Muscle of leg (tissue), 11 donors: Measurements from ENCODE around the gene PARVA. TPM values are rescaled to one million over a fixed set of nuclear protein-coding genes. Genes with fewer than 3 reads are reported as not detected.

Experiments
- DNase-seq: peaks from one replicate; pipeline ENCODE4 v3.0.0; 2013
- H3K27ac ChIP-seq: one replicate; pipeline ENCODE4 v1.5.1; 2013; ENCODE audit warnings: mild to moderate bottlenecking, low read length, control low read depth
- H3K27me3 ChIP-seq: one replicate; pipeline ENCODE4 v1.6.1; 2013; ENCODE audit warnings: low read length; ENCODE audit not compliant: control insufficient read depth, insufficient read depth
- H3K36me3 ChIP-seq: one replicate; pipeline ENCODE4 v1.6.1; 2013; ENCODE audit warnings: low read length; ENCODE audit not compliant: control insufficient read depth, insufficient read depth
- H3K4me1 ChIP-seq: one replicate; pipeline ENCODE4 v1.6.1; 2013; ENCODE audit warnings: low read length; ENCODE audit not compliant: control insufficient read depth, insufficient read depth
- H3K4me3 ChIP-seq: one replicate; pipeline ENCODE4 v1.5.1; 2013; ENCODE audit warnings: low read length, control low read depth
- H3K9me3 ChIP-seq: replicated peaks from 2 replicates; pipeline ENCODE4 v1.6.1; 2013; ENCODE audit warnings: low read depth, low read length; ENCODE audit not compliant: control insufficient read depth
- WGBS: methylation state at CpG from one replicate; pipeline ENCODE4 v1.1.5; 2013; ENCODE audit warnings: missing lambda C conversion rate; ENCODE audit not compliant: insufficient coverage; 5-methylcytosine and 5-hydroxymethylcytosine counted together
- polyA plus RNA-seq, 8 donors: library from polyadenylated mRNA; unstranded; fragments of 120-200 nt; gene quantifications; one replicate each; pipeline versions ENCODE4 v1.2.1 to v1.2.3, GENCODE V29; 2013; ENCODE audit warnings: inconsistent platforms in 1 of 8, low replicate concordance in 1 of 8; ENCODE audit not compliant: insufficient read length in 8 of 8, insufficient read depth in 1 of 8
- total RNA-seq: library from RNA; stranded (reverse); fragments of 120-200 nt; gene quantifications from one replicate; pipeline ENCODE4 v1.2.4, GENCODE V29; 2013

The PARVA gene
- total and polyA plus RNA-seq, 9 donors: 29.9 to 72.5 (median 57.9) TPM

DNA sequence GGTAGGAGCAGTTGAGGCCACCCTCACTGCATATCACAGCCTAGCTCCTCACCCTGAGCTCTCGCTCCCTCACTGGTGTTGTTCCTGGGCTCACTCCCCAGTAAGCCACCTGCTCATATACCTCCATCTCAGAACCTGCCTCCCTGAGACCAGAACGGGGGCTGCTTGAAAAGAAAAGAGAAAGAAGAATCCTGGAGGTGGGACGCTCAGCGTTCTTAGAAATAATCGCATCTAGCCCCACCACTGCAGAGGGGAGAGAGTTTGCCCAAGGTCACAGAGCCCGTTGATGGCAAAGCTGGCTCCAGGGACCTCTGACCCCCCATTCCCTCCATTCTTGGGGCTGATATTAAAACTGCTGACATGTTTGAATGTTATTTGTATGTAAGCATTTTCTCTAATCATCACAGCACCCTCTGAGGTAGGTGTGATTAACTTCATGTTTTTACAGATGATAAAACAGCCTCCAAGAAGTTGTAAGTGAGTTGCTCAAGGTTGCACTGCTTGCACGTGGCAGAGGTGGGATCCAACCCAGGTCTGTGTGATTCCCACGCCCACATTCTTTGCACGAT is 164.3 kb downstream of the PARVA start:
- Histone ChIP-seq H3K4me1 (peaks cover 32% of the 10 kb centered on the region), H3K4me3 (no peak overlapping the region), H3K27me3 (no peaks in the 10 kb centered on the region), H3K27ac (no peak overlapping the region), H3K9me3 (no peaks in the 10 kb centered on the region), H3K36me3 (no peaks in the 10 kb centered on the region)
- 40% methylated on average over 1 of the region's 9 CpGs for WGBS
- no peak for DNase-seq

DNA sequence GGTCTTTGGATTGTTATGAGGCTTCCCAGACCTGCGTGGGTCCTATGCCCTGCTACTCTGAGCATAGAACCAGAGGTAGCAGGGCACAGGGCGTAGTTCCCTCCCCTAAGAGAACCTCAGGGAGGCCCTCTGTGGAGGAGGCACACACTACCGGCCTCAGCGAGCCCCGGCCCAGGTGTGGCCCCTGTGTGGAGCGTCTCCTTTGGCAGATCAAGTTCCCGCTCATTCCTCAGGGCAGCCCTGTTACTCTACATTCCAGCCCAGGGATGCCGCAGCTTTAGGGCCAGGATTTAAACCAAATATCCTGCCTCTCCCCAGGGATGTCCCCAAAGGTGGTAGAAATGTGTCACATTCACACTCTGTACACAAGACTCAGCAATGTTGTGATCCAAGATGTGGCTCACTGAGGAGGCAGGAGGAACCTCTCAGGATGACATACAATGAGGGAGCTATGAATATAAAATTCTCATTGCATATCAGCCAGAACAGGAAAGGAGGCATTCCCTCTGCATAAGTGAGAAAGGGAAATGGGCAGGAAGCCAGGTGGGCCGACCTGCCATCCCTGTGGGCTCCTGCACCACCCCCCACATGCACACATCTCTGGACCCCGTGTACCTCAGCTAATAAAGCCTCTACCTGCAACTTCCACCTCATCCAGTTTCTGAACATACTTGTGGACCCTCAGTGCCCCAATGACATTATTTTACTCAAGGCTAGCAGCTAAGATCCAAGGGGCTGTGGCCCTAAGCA is 165.0 kb downstream of the PARVA start:
- Histone ChIP-seq H3K27ac (no peak overlapping the region), H3K9me3 (no peaks in the 10 kb centered on the region), H3K4me1 (peaks cover 32% of the 10 kb centered on the region), H3K36me3 (no peaks in the 10 kb centered on the region), H3K27me3 (no peaks in the 10 kb centered on the region), H3K4me3 (no peak overlapping the region)
- DNase-seq: no peak
- 75% methylated on average over 3 of the region's 10 CpGs for WGBS

DNA sequence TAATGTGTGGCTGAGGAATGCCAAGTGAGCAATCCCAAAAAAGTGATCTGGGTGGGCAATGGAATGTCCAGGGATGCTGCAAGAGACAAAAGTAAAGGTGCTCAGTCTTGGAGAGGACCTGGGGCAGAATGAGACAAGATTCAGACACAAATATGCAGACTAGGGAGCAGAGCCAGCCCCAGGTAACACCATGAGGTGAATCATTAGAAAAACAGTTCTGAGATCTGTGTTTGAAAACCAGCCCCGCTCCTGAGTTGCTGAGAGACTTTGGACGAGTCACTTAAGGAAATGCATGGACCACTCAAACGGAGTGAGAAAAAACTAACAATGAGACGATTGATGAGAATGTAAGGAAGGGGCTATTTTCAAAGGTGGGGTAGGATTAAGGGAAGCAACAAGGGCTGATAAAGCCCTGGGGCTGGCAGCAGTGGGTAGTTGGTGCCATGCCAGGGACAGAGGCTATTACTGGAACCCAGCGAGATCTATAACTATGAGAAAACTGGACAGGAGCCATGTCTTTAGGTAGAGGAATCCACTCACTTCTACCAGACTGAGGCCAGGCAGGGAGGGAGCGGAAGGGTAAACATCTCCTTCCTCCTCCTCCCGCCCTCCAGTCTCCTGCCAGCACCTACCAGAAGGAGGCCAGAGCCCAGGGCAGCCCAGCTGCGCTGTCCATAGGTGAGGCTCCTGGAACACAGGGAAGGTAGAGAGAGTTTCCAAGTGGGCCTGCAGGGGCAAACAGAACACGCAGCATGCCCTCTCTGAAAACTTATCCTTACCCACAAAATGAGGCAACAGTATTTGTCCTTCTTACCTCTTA is 166.4 kb downstream of the PARVA start:
- DNase-seq: no peak
- WGBS: 90% methylated on average over 4 of the region's 9 CpGs
- H3K4me1 ChIP-seq: peaks cover 34% of the 10 kb centered on the region
- no peaks in the 10 kb centered on the region for H3K9me3 ChIP-seq
- no peak overlapping the region for H3K27ac ChIP-seq
- H3K4me3 ChIP-seq: no peak overlapping the region
- no peaks in the 10 kb centered on the region for H3K36me3 ChIP-seq
- no peaks in the 10 kb centered on the region for H3K27me3 ChIP-seq

DNA sequence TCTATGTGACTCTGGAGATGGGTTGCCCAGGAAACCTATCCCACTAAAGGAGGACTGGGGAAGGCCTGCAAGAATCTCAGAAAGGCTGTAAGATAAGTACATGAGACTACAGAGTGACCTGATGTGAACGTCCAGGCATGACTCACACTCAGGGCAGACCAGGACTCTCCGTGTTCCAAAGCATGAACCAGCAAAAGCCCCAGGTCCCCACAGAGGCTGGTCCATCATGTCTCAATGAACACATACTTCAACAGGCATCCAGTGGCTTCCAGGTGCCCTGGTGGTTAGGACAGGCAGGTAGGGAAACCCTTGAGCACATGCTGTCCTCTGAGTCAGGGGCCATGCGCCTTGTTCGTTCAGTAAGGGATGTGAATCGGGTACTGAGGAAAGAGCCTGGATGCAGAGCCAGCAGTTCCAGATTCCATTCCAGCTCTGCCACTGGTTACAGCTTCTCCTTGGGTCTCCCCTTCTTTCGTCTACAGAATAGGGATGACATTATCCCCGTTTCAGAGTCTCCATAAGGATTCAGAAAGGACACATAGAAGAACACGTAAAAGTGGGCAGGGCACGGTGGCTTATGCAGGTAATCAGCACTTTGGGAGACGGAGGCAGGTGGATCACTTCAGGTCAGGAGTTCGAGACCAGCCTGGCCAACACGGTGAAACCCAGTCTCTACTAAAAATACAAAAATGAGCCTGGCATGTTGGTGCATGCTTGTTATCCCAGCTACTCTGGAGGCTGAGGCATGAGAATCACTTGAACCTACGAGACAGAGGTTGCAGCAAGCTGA is 167.8 kb downstream of the PARVA start:
- no peak for DNase-seq
- Histone ChIP-seq H3K36me3 (no peaks in the 10 kb centered on the region), H3K4me3 (no peak overlapping the region), H3K27ac (no peak overlapping the region), H3K9me3 (no peaks in the 10 kb centered on the region), H3K27me3 (no peaks in the 10 kb centered on the region), H3K4me1 (peaks cover 27% of the 10 kb centered on the region)
- WGBS: 92% methylated on average over 8 of the region's 13 CpGs

DNA sequence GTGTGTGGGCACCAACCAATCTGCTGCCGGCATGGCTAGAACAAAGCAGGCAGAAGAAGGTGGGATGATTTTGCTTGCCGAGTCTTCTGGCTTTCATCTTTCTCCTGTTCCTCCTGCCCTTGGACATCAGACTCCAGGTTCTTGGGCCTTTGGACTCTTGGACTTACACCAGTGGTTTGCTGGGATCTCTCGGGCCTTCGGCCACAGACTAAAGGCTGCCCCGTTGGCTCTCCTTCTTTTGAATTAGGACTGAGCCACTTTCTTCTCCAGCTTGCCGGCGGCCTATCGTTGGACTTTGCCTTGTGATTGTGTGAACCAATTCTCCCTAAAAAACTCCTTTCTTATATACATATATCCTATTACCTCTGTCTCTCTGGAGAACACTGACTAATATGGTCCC is 168.8 kb downstream of the PARVA start:
- DNase-seq: no peak
- WGBS: 93% methylated on average over 8 of the region's 8 CpGs

DNA sequence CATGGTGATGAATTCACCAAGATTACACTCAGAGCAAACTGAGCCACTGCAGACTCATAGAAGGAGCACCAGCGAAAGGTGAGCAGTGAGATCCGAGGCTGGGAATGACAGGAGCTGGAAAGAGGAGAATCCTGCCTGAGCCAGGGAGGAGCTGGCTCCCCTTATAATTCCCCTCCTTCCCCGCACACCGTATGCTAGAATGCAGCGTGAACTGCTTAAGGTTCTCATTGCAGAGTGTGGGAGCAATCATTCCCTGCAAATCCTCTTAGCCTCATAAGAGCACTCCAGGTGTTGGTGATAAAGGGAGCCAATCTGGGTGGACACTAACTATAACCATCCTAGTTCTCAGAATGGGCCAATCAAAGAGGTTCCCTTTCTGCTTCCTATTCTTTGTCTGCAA is 169.3 kb downstream of the PARVA start:
- DNase-seq: no peak
- no CpG with 5 or more reads among the region's 5 CpGs for WGBS

More for the DNA sequence above, 168.8 kb downstream of the PARVA start:
- H3K27ac ChIP-seq: no peak overlapping the region
- H3K27me3 ChIP-seq: no peaks in the 10 kb centered on the region
- no peaks in the 10 kb centered on the region for H3K9me3 ChIP-seq
- peaks cover 19% of the 10 kb centered on the region for H3K4me1 ChIP-seq
- no peaks in the 10 kb centered on the region for H3K36me3 ChIP-seq
- no peak overlapping the region for H3K4me3 ChIP-seq

DNA sequence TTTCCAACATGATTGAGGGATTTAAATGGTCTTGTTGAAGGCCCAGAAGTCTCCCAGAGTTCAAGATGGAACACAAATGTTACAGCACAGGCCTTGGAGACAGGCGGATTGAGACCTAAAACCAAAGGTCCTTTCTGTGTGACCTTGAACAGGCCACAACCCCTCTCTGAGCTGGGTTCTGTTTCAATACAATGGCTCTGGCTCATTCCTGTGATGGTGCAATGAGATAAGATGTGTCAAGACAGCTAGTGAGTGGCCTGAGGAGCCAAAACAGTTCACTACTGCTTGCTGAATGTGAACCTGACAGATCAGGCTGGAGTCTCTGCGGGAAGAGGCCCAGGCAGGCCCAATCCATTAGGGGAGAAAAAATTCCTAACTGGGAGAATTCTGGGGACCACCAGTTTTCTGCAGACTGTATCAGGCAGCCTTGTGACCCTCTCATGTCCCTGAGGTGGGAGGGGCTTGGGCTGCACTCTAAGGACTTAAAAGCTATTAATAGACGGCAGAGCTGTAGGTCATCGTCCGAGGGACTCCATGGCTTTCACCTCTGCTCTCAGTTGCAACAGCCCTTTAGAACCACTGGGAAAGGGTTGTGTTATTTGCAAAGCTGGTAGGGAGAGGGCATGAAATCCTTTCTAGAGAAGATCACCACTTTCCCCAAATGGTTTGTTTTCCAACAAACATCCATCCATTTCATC is 170.7 kb downstream of the PARVA start:
- Histone ChIP-seq H3K36me3 (no peaks in the 10 kb centered on the region), H3K27ac (no peak overlapping the region), H3K27me3 (no peaks in the 10 kb centered on the region), H3K4me1 (peaks cover 14% of the 10 kb centered on the region), H3K4me3 (no peak overlapping the region), H3K9me3 (no peaks in the 10 kb centered on the region)
- DNase-seq: no peak
- whole genome bisulfite sequencing: 69% methylated on average over 3 of the region's 5 CpGs

More for the DNA sequence above, 169.3 kb downstream of the PARVA start:
- H3K27ac ChIP-seq: no peak overlapping the region
- H3K36me3 ChIP-seq: no peaks in the 10 kb centered on the region
- H3K9me3 ChIP-seq: no peaks in the 10 kb centered on the region
- peaks cover 14% of the 10 kb centered on the region for H3K4me1 ChIP-seq
- H3K4me3 ChIP-seq: no peak overlapping the region
- H3K27me3 ChIP-seq: no peaks in the 10 kb centered on the region

DNA sequence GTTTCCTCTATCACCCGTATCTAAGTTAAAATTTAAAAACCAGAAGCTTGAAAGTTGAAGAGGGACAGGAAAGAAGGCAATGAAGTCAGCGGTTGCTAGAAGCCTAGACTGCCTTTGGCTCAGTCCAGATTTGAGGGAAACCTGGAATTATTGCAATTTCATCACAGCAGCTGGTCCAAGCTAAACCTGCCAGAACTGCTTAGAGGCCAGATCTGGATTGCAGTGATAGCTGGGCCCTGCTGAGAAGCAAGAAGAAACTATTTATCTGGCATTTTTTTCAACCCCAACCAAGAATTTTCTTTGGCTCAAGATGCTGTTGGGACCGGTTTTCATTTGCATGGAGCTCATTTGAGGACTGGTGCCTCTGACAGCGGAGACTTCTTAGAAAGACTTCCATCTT is 175.3 kb downstream of the PARVA start:
- H3K36me3 ChIP-seq: no peaks in the 10 kb centered on the region
- H3K27me3 ChIP-seq: no peaks in the 10 kb centered on the region
- no peak overlapping the region for H3K4me3 ChIP-seq
- 0% methylated on average over 3 of the region's 4 CpGs for WGBS
- H3K4me1 ChIP-seq: peaks cover 31% of the 10 kb centered on the region
- no peaks in the 10 kb centered on the region for H3K9me3 ChIP-seq
- DNase-seq: peak; percentile 95
- peak overlapping the region; percentile 76 for H3K27ac ChIP-seq

DNA sequence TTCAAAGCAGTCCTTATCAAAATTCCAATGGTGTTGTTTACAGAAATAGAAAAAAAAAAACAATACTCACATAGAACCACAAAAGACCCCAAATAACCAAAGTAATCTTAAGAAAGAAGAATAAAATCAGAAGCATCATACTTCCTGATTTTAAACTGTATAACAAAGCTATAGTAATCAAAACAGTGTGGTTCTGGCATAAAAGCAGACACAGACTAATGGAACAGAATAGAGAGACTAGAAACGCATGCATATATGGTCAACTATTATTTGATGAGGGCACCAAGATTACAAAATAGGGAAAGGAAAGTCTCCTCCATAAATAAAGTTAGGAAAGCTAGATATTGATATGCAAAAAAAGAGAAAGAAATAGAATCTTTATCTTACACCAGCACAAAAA is 176.8 kb downstream of the PARVA start:
- Histone ChIP-seq H3K9me3 (no peaks in the 10 kb centered on the region), H3K27me3 (no peaks in the 10 kb centered on the region), H3K27ac (no peak overlapping the region), H3K4me1 (peaks cover 25% of the 10 kb centered on the region), H3K36me3 (no peaks in the 10 kb centered on the region), H3K4me3 (no peak overlapping the region)
- no CpG with 5 or more reads among the region's 1 CpG for WGBS
- DNase-seq: no peak
